Neural cell (in vitro differentiated cells): ENCODE data around the gene PPP2R5B. TPM values are rescaled to one million over a fixed set of nuclear protein-coding genes. Genes with fewer than 3 reads are reported as not detected.

ENCODE experiments used
- H2AFZ ChIP-seq: fragments of 200-600, 300-800 bp; sonication (generic), shearing (Covaris generic); 2 replicates; pipeline ENCODE4 v1.6.0; 2014; ENCODE audit warnings: low read depth, mild to moderate bottlenecking, antibody characterized with exemption, low read length, moderate library complexity
- H3F3A ChIP-seq: fragments of 200-600 bp; shearing (Covaris generic); 2 replicates; pipeline ENCODE4 v1.6.1; 2016; ENCODE audit warnings: mild to moderate bottlenecking, moderate library complexity, mixed read lengths, antibody characterized with exemption, low read length; ENCODE audit not compliant: insufficient read depth, poor library complexity, severe bottlenecking
- H3K27ac ChIP-seq: fragments of 200-600, 300-800 bp; sonication (generic), shearing (Covaris generic); 2 replicates; pipeline ENCODE4 v1.5.1; 2014; ENCODE audit warnings: mild to moderate bottlenecking, low read length, moderate library complexity
- H3K27me3 ChIP-seq: fragments of 300-800, 200-600 bp; sonication (generic), shearing (Covaris generic); 2 replicates; pipeline ENCODE4 v1.6.0; 2014; ENCODE audit warnings: mild to moderate bottlenecking, low read depth, low read length, moderate library complexity; ENCODE audit not compliant: insufficient read depth
- H3K36me3 ChIP-seq: fragments of 300-800, 200-600 bp; sonication (generic), shearing (Covaris generic); 2 replicates; pipeline ENCODE4 v1.5.1; 2014; ENCODE audit warnings: mild to moderate bottlenecking, antibody characterized with exemption, low read length, moderate library complexity; ENCODE audit not compliant: insufficient read depth
- H3K4me2 ChIP-seq: fragments of 300-800, 200-600 bp; sonication (generic), shearing (Covaris generic); 2 replicates; pipeline ENCODE4 v1.6.0; 2014; ENCODE audit warnings: mild to moderate bottlenecking, low read length
- H3K4me3 ChIP-seq: fragments of 300-800, 200-600 bp; sonication (generic), shearing (Covaris generic); 2 replicates; pipeline ENCODE4 v1.5.1; 2014; ENCODE audit warnings: mild to moderate bottlenecking, low read length, moderate library complexity
- H3K79me2 ChIP-seq: fragments of 200-600 bp; shearing (Covaris generic); replicated peaks from 2 replicates; pipeline ENCODE4 v1.6.0; 2014; ENCODE audit warnings: mild to moderate bottlenecking, low read length, moderate library complexity; ENCODE audit not compliant: insufficient read depth
- H3K9ac ChIP-seq: fragments of 300-800, 200-600 bp; sonication (generic), shearing (Covaris generic); 2 replicates; pipeline ENCODE4 v1.6.1; 2016; ENCODE audit warnings: mild to moderate bottlenecking, low read length, mixed read lengths
- H3K9me2 ChIP-seq: fragments of 200-600 bp; shearing (Covaris generic); 2 replicates; pipeline ENCODE4 v1.6.1; 2016; ENCODE audit warnings: mild to moderate bottlenecking, low read length, mixed read lengths; ENCODE audit not compliant: insufficient read depth
- H3K9me3 ChIP-seq: fragments of 200-600, 300-800 bp; sonication (generic), shearing (Covaris generic); 2 replicates; pipeline ENCODE4 v1.6.1; 2016; ENCODE audit warnings: mild to moderate bottlenecking, mixed run types, low read length, moderate library complexity, mixed read lengths
- H4K20me1 ChIP-seq: fragments of 200-600 bp; shearing (Covaris generic); 2 replicates; pipeline ENCODE4 v1.6.1; 2016; ENCODE audit warnings: mild to moderate bottlenecking, mixed run types; ENCODE audit not compliant: insufficient read depth
- EP300 ChIP-seq: fragments of 450-650 bp; conservative IDR thresholded peaks from 2 replicates; pipeline ENCODE4 v1.6.1; 2014; ENCODE audit warnings: antibody characterized with exemption, mild to moderate bottlenecking, moderate library complexity; ENCODE audit not compliant: poor library complexity, severe bottlenecking
- EZH2 ChIP-seq: fragments of 200-600, 300-800 bp; shearing (Covaris generic), sonication (generic); IDR thresholded peaks from 2 replicates; pipeline ENCODE4 v1.6.1; 2014; ENCODE audit warnings: antibody characterized with exemption, low read length, borderline replicate concordance, mild to moderate bottlenecking; ENCODE audit not compliant: insufficient read depth, poor library complexity, severe bottlenecking
- MXI1 ChIP-seq: fragments of 450-650 bp; conservative IDR thresholded peaks from 2 replicates; pipeline ENCODE4 v1.6.1; 2014; ENCODE audit warnings: antibody characterized with exemption, mild to moderate bottlenecking; ENCODE audit not compliant: poor library complexity, severe bottlenecking
- POLR2AphosphoS5 ChIP-seq: IDR thresholded peaks from 2 replicates; pipeline ENCODE4 v1.6.1; 2012
- RAD21 ChIP-seq: fragments of 450-650 bp; conservative IDR thresholded peaks from 2 replicates; pipeline ENCODE4 v1.6.1; 2014; ENCODE audit warnings: antibody characterized with exemption, mild to moderate bottlenecking, moderate library complexity
- SMC3 ChIP-seq: fragments of 450-650 bp; conservative IDR thresholded peaks from 2 replicates; pipeline ENCODE4 v1.6.1; 2014; ENCODE audit warnings: antibody characterized with exemption, mild to moderate bottlenecking, moderate library complexity; ENCODE audit not compliant: poor library complexity
- TAF1 ChIP-seq: IDR thresholded peaks from 2 replicates; pipeline ENCODE4 v1.6.1; 2012; ENCODE audit warnings: low read depth
- polyA plus RNA-seq: library from polyadenylated mRNA; depleted of rRNA; stranded (reverse); fragments of >200 nt; gene quantifications from 2 replicates; pipeline ENCODE4 v1.2.3, GENCODE V29; 2014
- TF ChIP-seq, protein P1 (sequence below): fragments of 450-650 bp; IDR thresholded peaks from 2 replicates; pipeline ENCODE4 v1.5.1; 2014; ENCODE audit warnings: antibody characterized with exemption, mild to moderate bottlenecking, moderate library complexity; ENCODE audit not compliant: poor library complexity, severe bottlenecking
- TF ChIP-seq, protein P2 (sequence below): IDR thresholded peaks from 2 replicates; pipeline ENCODE4 v1.6.1; 2012; ENCODE audit warnings: borderline replicate concordance

The PPP2R5B gene
- polyA plus RNA-seq, 1 donor from 2014 or later = 76.1 TPM

DNA sequence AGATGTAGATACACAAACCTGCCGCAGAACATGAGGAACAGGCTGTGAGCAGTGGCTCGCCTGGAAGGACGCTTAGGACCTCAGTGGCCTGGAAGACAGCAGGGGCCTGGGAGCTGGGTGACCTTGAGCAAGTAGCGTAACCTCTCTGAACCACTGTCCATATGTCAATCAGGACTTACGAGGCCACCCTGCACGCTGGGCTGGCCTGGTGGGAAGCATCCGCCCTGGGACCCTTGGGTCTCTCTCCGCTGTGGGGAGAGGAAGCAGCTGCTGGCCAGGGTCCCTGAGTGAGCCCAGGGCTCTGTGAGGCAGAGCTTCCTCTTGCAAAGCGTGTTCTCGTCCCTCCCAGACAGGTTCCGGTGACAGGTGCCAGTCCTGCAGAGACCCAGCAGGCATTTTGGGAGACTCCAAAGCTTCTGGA is 32.1 kb upstream of the PPP2R5B start:
- Histone ChIP-seq H2AFZ (no peak overlapping the region), H3K4me3 (no peak overlapping the region), H3K9ac (no peak overlapping the region), H3K9me3 (no peaks in the 10 kb centered on the region), H3F3A (no peaks in the 10 kb centered on the region), H3K79me2 (no peaks in the 10 kb centered on the region), H3K36me3 (no peaks in the 10 kb centered on the region), H3K4me2 (no peak overlapping the region), H3K27ac (no peak overlapping the region), H3K9me2 (no peaks in the 10 kb centered on the region), H4K20me1 (no peaks in the 10 kb centered on the region), H3K27me3 (no peaks in the 10 kb centered on the region)
- TF ChIP-seq POLR2AphosphoS5 (no peak), TAF1 (no peak), RAD21 (no peak), EZH2 (no peak), SMC3 (no peak), EP300 (no peak), MXI1 (no peak)
- TF ChIP-seq, protein P1, sequence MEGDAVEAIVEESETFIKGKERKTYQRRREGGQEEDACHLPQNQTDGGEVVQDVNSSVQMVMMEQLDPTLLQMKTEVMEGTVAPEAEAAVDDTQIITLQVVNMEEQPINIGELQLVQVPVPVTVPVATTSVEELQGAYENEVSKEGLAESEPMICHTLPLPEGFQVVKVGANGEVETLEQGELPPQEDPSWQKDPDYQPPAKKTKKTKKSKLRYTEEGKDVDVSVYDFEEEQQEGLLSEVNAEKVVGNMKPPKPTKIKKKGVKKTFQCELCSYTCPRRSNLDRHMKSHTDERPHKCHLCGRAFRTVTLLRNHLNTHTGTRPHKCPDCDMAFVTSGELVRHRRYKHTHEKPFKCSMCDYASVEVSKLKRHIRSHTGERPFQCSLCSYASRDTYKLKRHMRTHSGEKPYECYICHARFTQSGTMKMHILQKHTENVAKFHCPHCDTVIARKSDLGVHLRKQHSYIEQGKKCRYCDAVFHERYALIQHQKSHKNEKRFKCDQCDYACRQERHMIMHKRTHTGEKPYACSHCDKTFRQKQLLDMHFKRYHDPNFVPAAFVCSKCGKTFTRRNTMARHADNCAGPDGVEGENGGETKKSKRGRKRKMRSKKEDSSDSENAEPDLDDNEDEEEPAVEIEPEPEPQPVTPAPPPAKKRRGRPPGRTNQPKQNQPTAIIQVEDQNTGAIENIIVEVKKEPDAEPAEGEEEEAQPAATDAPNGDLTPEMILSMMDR = no peak
- TF ChIP-seq, protein P2, sequence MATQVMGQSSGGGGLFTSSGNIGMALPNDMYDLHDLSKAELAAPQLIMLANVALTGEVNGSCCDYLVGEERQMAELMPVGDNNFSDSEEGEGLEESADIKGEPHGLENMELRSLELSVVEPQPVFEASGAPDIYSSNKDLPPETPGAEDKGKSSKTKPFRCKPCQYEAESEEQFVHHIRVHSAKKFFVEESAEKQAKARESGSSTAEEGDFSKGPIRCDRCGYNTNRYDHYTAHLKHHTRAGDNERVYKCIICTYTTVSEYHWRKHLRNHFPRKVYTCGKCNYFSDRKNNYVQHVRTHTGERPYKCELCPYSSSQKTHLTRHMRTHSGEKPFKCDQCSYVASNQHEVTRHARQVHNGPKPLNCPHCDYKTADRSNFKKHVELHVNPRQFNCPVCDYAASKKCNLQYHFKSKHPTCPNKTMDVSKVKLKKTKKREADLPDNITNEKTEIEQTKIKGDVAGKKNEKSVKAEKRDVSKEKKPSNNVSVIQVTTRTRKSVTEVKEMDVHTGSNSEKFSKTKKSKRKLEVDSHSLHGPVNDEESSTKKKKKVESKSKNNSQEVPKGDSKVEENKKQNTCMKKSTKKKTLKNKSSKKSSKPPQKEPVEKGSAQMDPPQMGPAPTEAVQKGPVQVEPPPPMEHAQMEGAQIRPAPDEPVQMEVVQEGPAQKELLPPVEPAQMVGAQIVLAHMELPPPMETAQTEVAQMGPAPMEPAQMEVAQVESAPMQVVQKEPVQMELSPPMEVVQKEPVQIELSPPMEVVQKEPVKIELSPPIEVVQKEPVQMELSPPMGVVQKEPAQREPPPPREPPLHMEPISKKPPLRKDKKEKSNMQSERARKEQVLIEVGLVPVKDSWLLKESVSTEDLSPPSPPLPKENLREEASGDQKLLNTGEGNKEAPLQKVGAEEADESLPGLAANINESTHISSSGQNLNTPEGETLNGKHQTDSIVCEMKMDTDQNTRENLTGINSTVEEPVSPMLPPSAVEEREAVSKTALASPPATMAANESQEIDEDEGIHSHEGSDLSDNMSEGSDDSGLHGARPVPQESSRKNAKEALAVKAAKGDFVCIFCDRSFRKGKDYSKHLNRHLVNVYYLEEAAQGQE = no peak

DNA sequence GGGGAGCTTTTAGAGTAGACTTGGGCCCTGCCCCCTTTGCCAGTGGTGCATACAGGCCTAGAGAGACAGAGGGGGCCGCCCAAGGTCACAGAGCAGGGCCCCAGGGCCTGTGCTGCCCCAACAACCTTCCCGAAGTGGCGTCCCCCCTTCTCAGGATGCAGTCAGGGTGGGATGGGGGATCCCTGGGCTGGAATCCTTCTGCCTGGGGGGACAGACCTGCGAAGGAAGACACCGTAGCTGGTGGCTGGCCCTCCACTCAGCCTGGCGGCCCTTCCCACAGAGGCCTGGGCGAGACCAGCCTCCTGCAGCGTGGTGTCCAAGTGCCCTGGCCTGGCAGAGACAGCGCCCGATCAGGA is 31.7 kb upstream of the PPP2R5B start:
- H3K27ac ChIP-seq = no peak overlapping the region
- no peaks in the 10 kb centered on the region for H3F3A ChIP-seq
- TF ChIP-seq, protein P1 = no peak
- TF ChIP-seq POLR2AphosphoS5 = no peak
- no peak for TF ChIP-seq TAF1
- no peak for TF ChIP-seq SMC3
- TF ChIP-seq RAD21 = no peak
- TF ChIP-seq EZH2 = no peak
- TF ChIP-seq, protein P2 = no peak
- H3K36me3 ChIP-seq = no peaks in the 10 kb centered on the region
- H3K4me2 ChIP-seq = no peak overlapping the region
- H3K4me3 ChIP-seq = no peak overlapping the region
- H3K79me2 ChIP-seq = no peaks in the 10 kb centered on the region
- H3K9me2 ChIP-seq = no peaks in the 10 kb centered on the region
- H3K27me3 ChIP-seq = no peaks in the 10 kb centered on the region
- H3K9ac ChIP-seq = no peak overlapping the region
- H4K20me1 ChIP-seq = no peaks in the 10 kb centered on the region
- H3K9me3 ChIP-seq = no peaks in the 10 kb centered on the region
- H2AFZ ChIP-seq = no peak overlapping the region
